GM18873 (cell line): ENCODE results near the gene PTPRJ.

ENCODE experiments used
- ATAC-seq: cut with Tn5 transposase; IDR thresholded peaks from one replicate; pipeline ENCODE4 v1.9.1; 2021; ENCODE audit warnings: mild to moderate bottlenecking, moderate library complexity, moderate number of reproducible peaks; ENCODE audit not compliant: unreplicated experiment, low FRiP score

PTPRJ gene

GRCh38 chr11:48033918-48034341 is 53.6 kb downstream of the PTPRJ start:
- no peak for ATAC-seq

GRCh38 chr11:48034926-48035871 is 54.8 kb downstream of the PTPRJ start:
- no peak for ATAC-seq

- no peak for ATAC-seq
Measured at GRCh38 chr11:48036011-48036410, 55.7 kb downstream of the PTPRJ start.

GRCh38 chr11:48036466-48036865 is 56.1 kb downstream of the PTPRJ start:
- ATAC-seq = no peak

GRCh38 chr11:48037709-48038468 is 57.5 kb downstream of the PTPRJ start:
- ATAC-seq = no peak

GRCh38 chr11:48040830-48041444 is 60.6 kb downstream of the PTPRJ start:
- no peak for ATAC-seq

GRCh38 chr11:48041877-48042695 is 61.7 kb downstream of the PTPRJ start:
- ATAC-seq = no peak

- ATAC-seq = no peak
Measured at GRCh38 chr11:48043111-48043990, 63.0 kb downstream of the PTPRJ start.

- no peak for ATAC-seq
Measured at GRCh38 chr11:48043991-48044512, 63.7 kb downstream of the PTPRJ start.

GRCh38 chr11:48044577-48044976 is 64.2 kb downstream of the PTPRJ start:
- ATAC-seq = no peak

- no peak for ATAC-seq
Measured at GRCh38 chr11:48045536-48045935, 65.2 kb downstream of the PTPRJ start.

- no peak for ATAC-seq
Measured at GRCh38 chr11:48047616-48048015, 67.3 kb downstream of the PTPRJ start.

GRCh38 chr11:48049036-48049435 is 68.7 kb downstream of the PTPRJ start:
- ATAC-seq = no peak

- ATAC-seq = no peak
Measured at GRCh38 chr11:48050304-48050703, 69.9 kb downstream of the PTPRJ start.

- no peak for ATAC-seq
Measured at GRCh38 chr11:48051217-48051830, 71.0 kb downstream of the PTPRJ start.

- no peak for ATAC-seq
Measured at GRCh38 chr11:48052183-48053044, 72.1 kb downstream of the PTPRJ start.

- no peak for ATAC-seq
Measured at GRCh38 chr11:48054994-48055291, 74.6 kb downstream of the PTPRJ start.
